IMR-90 (cell line): Measurements from ENCODE around the gene SPRY1. TPM values are rescaled to one million over a fixed set of nuclear protein-coding genes. Genes with fewer than 3 reads are reported as not detected.

Experiments used
- ATAC-seq: fragments of 200-7000 bp; cut with Tn5 transposase; 2 replicates; pipeline ENCODE4 v1.9.1; 2020; ENCODE audit warnings: low read depth, mild to moderate bottlenecking, moderate library complexity
- BruUV-seq: library from RNA; stranded (reverse); fragments of 400-500 nt; replicated peaks from 2 replicates; lab custom pipeline; 2021; lab: Mats Ljungman, UMichigan
- CTCF ChIA-PET: fragments of 300-600 bp; formaldehyde crosslinking; extraction: SDS; loops from one replicate; lab custom pipeline; 2021; ENCODE audit warnings: antibody characterized with exemption; lab: Yijun Ruan, JAX
- POLR2A ChIA-PET: fragments of 300-600 bp; sonication (Branson Sonifier 250); formaldehyde crosslinking; loops from one replicate; lab custom pipeline; 2022; ENCODE audit warnings: antibody characterized with exemption; ENCODE audit not compliant: unreplicated experiment; lab: Charles Lee
- DNase-seq: peaks from one replicate; pipeline ENCODE4 v3.0.0; 2013
- H2AFZ ChIP-seq: replicated peaks from 2 replicates; pipeline ENCODE3; 2013; ENCODE audit warnings: low read length, mild to moderate bottlenecking; ENCODE audit not compliant: poor library complexity
- H2AK5ac ChIP-seq: 2 replicates; pipeline ENCODE4 v1.6.1; 2013; ENCODE audit warnings: low read depth, low read length, inconsistent platforms
- H2AK9ac ChIP-seq: replicated peaks from 2 replicates; pipeline ENCODE3; 2013; ENCODE audit warnings: mild to moderate bottlenecking, low read depth, low read length, moderate library complexity; ENCODE audit not compliant: poor library complexity
- H2BK120ac ChIP-seq: 2 replicates; pipeline ENCODE4 v1.6.1; 2013; ENCODE audit warnings: low read depth, low read length, inconsistent platforms
- H2BK15ac ChIP-seq: 3 replicates; pipeline ENCODE4 v1.6.1; 2013; ENCODE audit warnings: low read depth, low read length, inconsistent platforms
- H2BK20ac ChIP-seq: 2 replicates; pipeline ENCODE4 v1.6.1; 2013; ENCODE audit warnings: low read depth, mild to moderate bottlenecking, inconsistent platforms, low read length, moderate library complexity
- H2BK5ac ChIP-seq: 2 replicates; pipeline ENCODE4 v1.6.1; 2013; ENCODE audit warnings: mild to moderate bottlenecking, low read depth, low read length, inconsistent platforms; ENCODE audit not compliant: poor library complexity, severe bottlenecking
- H3K14ac ChIP-seq: replicated peaks from 2 replicates; pipeline ENCODE4 v1.6.1; 2013; ENCODE audit warnings: low read depth, low read length, inconsistent platforms
- H3K18ac ChIP-seq: 2 replicates; pipeline ENCODE4 v1.6.1; 2013; ENCODE audit warnings: low read depth, low read length, control low read depth
- H3K23ac ChIP-seq: 2 replicates; pipeline ENCODE4 v1.6.1; 2013; ENCODE audit warnings: low read depth, low read length, inconsistent platforms
- H3K27ac ChIP-seq: 2 replicates; pipeline ENCODE4 v1.5.1; 2013; ENCODE audit warnings: mild to moderate bottlenecking, control low read depth, low read length; ENCODE audit not compliant: insufficient read depth
- H3K27me3 ChIP-seq: 2 replicates; pipeline ENCODE4 v1.6.1; 2013; ENCODE audit warnings: low read length; ENCODE audit not compliant: control insufficient read depth, insufficient read depth
- H3K36me3 ChIP-seq: 2 replicates; pipeline ENCODE4 v1.6.1; 2013; ENCODE audit warnings: low read length, mixed read lengths; ENCODE audit not compliant: control insufficient read depth, insufficient read depth
- H3K4ac ChIP-seq: 2 replicates; pipeline ENCODE4 v1.6.1; 2013; ENCODE audit warnings: low read depth, low read length, inconsistent platforms
- H3K4me1 ChIP-seq: 2 replicates; pipeline ENCODE4 v1.6.1; 2013; ENCODE audit warnings: low read length, mixed read lengths; ENCODE audit not compliant: control insufficient read depth, insufficient read depth
- H3K4me2 ChIP-seq: 2 replicates; pipeline ENCODE4 v1.6.1; 2013; ENCODE audit warnings: low read depth, mild to moderate bottlenecking, control low read depth, low read length, moderate library complexity
- H3K4me3 ChIP-seq: 2 replicates; pipeline ENCODE4 v1.5.1; 2013; ENCODE audit warnings: low read depth, mild to moderate bottlenecking, control low read depth, low read length, moderate library complexity; ENCODE audit not compliant: insufficient read depth
- H3K56ac ChIP-seq: 2 replicates; pipeline ENCODE4 v1.6.1; 2013; ENCODE audit warnings: low read length, inconsistent platforms; ENCODE audit not compliant: insufficient read depth; ENCODE audit errors: extremely low read depth
- H3K79me1 ChIP-seq, 2 experiments: 2 replicates each; pipeline ENCODE4 v1.6.1; 2013; ENCODE audit warnings: low read length in 2 of 2, inconsistent platforms in 1 of 2, low read depth in 1 of 2
- H3K9ac ChIP-seq: 2 replicates; pipeline ENCODE4 v1.6.1; 2013; ENCODE audit warnings: low read depth, low read length, control low read depth
- H3K9me1 ChIP-seq: 2 replicates; pipeline ENCODE4 v1.6.1; 2013; ENCODE audit warnings: low read length, inconsistent platforms; ENCODE audit not compliant: insufficient read depth
- H3K9me3 ChIP-seq: 2 replicates; pipeline ENCODE4 v1.6.1; 2013; ENCODE audit warnings: low read length; ENCODE audit not compliant: control insufficient read depth, insufficient read depth
- H4K20me1 ChIP-seq: 2 replicates; pipeline ENCODE4 v1.6.1; 2013; ENCODE audit warnings: low read length, inconsistent platforms; ENCODE audit not compliant: insufficient read depth
- H4K5ac ChIP-seq: 2 replicates; pipeline ENCODE4 v1.6.1; 2013; ENCODE audit warnings: mild to moderate bottlenecking, low read depth, low read length, control low read depth
- H4K8ac ChIP-seq, 2 experiments: 2 replicates each; pipeline ENCODE4 v1.6.1; 2013; ENCODE audit warnings: low read depth in 2 of 2, low read length in 2 of 2, control low read depth in 1 of 2, inconsistent platforms in 1 of 2
- H4K91ac ChIP-seq: 2 replicates; pipeline ENCODE4 v1.6.1; 2013; ENCODE audit warnings: low read depth, low read length, inconsistent platforms; ENCODE audit not compliant: insufficient read depth
- BHLHE40 ChIP-seq: fragments of 150-350 bp; IDR thresholded peaks from 2 replicates; pipeline ENCODE4 v1.6.1; 2016; ENCODE audit warnings: mild to moderate bottlenecking, low read depth, low read length
- CEBPB ChIP-seq: IDR thresholded peaks from 2 replicates; pipeline ENCODE4 v1.6.1; 2012; ENCODE audit warnings: low read depth, low read length, improper control_type of control experiment
- FOS ChIP-seq: fragments of 150-350 bp; IDR thresholded peaks from 2 replicates; pipeline ENCODE4 v1.6.1; 2016; ENCODE audit warnings: low read depth, low read length
- MAFK ChIP-seq: IDR thresholded peaks from 2 replicates; pipeline ENCODE4 v1.6.1; 2012; ENCODE audit warnings: low read depth, low read length, improper control_type of control experiment
- MXI1 ChIP-seq: IDR thresholded peaks from 2 replicates; pipeline ENCODE4 v1.6.1; 2012; ENCODE audit warnings: low read depth, mild to moderate bottlenecking, low read length, moderate library complexity, borderline replicate concordance
- RCOR1 ChIP-seq: IDR thresholded peaks from 2 replicates; pipeline ENCODE4 v1.6.1; 2012; ENCODE audit warnings: mild to moderate bottlenecking, low read length, improper control_type of control experiment; ENCODE audit not compliant: insufficient replicate concordance
- SMC3 ChIP-seq: fragments of 150-350 bp; IDR thresholded peaks from 2 replicates; pipeline ENCODE4 v1.6.1; 2016; ENCODE audit warnings: low read depth, mild to moderate bottlenecking, antibody characterized with exemption, low read length, moderate library complexity
- USF2 ChIP-seq: fragments of 150-350 bp; IDR thresholded peaks from 2 replicates; pipeline ENCODE4 v1.6.1; 2017; ENCODE audit warnings: mild to moderate bottlenecking, antibody characterized with exemption, low read length, low read depth
- dilution Hi-C: fragments of 300-500 bp; cut with HindIII; formaldehyde crosslinking; loops from one replicate; pipeline ENCODE4 v1.14.3; 2018; ENCODE audit warnings: low sequenced_read_pairs; ENCODE audit not compliant: unreplicated experiment
- in situ Hi-C: fragments of 300-500 bp; cut with MboI; formaldehyde crosslinking; loops from 3 replicates; pipeline ENCODE4 v1.14.3; 2019; ENCODE audit warnings: low sequenced_read_pairs, inconsistent platforms, mixed read lengths
- intact Hi-C: fragments of 100-400 bp; cut with micrococcal nuclease; formaldehyde crosslinking; loops from 2 replicates; pipeline ENCODE4 v1.10.0; 2022
- polyA plus RNA-seq, 3 experiments: library from polyadenylated mRNA; depleted of rRNA; stranded (reverse); fragments of >200 nt; gene quantifications; 2 replicates each; pipeline ENCODE4 v1.2.3, GENCODE V29; 2012; ENCODE audit warnings: low replicate concordance in 1 of 3
- total RNA-seq: library from RNA; depleted of rRNA; stranded (reverse); fragments of >200 nt; gene quantifications from 2 replicates; pipeline ENCODE4 v1.2.3, GENCODE V29; 2012

Gene SPRY1
- total and polyA plus RNA-seq, 2 of the 4 experiments (the other 2 are of a cell fraction), result 1.4 to 2.2 TPM

GRCh38 chr4:123452616-123453015 lies 56.0 kb downstream of the SPRY1 start:
- no peak overlapping the region for H3K23ac ChIP-seq
- CTCF ChIA-PET, result interaction anchor here (1.2 kb wide), 2 partner anchors 66 to 112 kb away, joined by 3 to 5 read pairs; no protein-coding TSS in a partner anchor
- H2BK20ac ChIP-seq, result peak overlapping the region; percentile 83; the same call in 1 of the 2 replicates
- no peak overlapping the region for H3K27ac ChIP-seq
- peak overlapping the region; percentile 41; the same call in 1 of the 2 replicates for H3K4me2 ChIP-seq
- DNase-seq, result peak; percentile 98
- no peak overlapping the region; the same call in 1 of the 2 replicates for H3K18ac ChIP-seq
- intact Hi-C loops, result no loop called here
- H3K27me3 ChIP-seq, result no peaks in the 10 kb centered on the region
- H2BK120ac ChIP-seq, result 0 out of 2 replicates have a peak overlapping the region, but pooled peaks have one; percentile 69
- no peaks in the 10 kb centered on the region for H3K36me3 ChIP-seq
- H2AK5ac ChIP-seq, result no peak overlapping the region
- no peak overlapping the region for H3K14ac ChIP-seq
- H2BK15ac ChIP-seq, result peak overlapping the region; percentile 61; the same call in 2 of the 3 replicates
- peak overlapping the region; percentile 48 for H2BK5ac ChIP-seq
- peaks cover 9% of the 10 kb centered on the region for H3K9me1 ChIP-seq
- no peak overlapping the region for H3K9ac ChIP-seq
- no peak overlapping the region for H3K56ac ChIP-seq
- H3K9me3 ChIP-seq, result no peaks in the 10 kb centered on the region
- in situ Hi-C loops, result no loop called here
- no peak overlapping the region for H4K5ac ChIP-seq
- no peak overlapping the region for H2AK9ac ChIP-seq
- dilution Hi-C loops, result no loop called here
- POLR2A ChIA-PET, result no interaction called here
- no peak overlapping the region for H4K91ac ChIP-seq
- H3K4me1 ChIP-seq, result peaks cover 4% of the 10 kb centered on the region
- H3K4me3 ChIP-seq, result no peak overlapping the region
- peak; percentile 50; the same call in 1 of the 2 replicates for TF ChIP-seq MAFK
- TF ChIP-seq SMC3, result no peak
- TF ChIP-seq MXI1, result peak; percentile 58
- TF ChIP-seq USF2, result peak; percentile 56; the same call in 1 of the 2 replicates
- peak; percentile 85 for TF ChIP-seq FOS
- peak; percentile 86 for TF ChIP-seq BHLHE40
- peak; percentile 62; the same call in 1 of the 2 replicates for TF ChIP-seq CEBPB
- no peak for TF ChIP-seq RCOR1
- no TSS peak for BruUV-seq
- H4K20me1 ChIP-seq, result no peaks in the 10 kb centered on the region
- peak; percentile 84 for ATAC-seq
- H4K8ac ChIP-seq, result peak overlapping the region in 1 of 2 experiments; percentile 26; a peak in 1 of 4 replicates
- no peak overlapping the region for H3K4ac ChIP-seq
- H2AFZ ChIP-seq, result no peak overlapping the region
- no peaks in the 10 kb centered on the region for H3K79me1 ChIP-seq
